Measurements from ENCODE around the gene GALNT5. TPM values are rescaled to one million over a fixed set of nuclear protein-coding genes. Genes with fewer than 3 reads are reported as not detected.
"Not testable (repeated sequence)": the region's sequence is repeated elsewhere in the genome, so short reads cannot be mapped to it uniquely, and the experiment has no call there.

The GALNT5 gene
- total RNA-seq, 1 donor from 2014 or later = 0.07 TPM

- DNase-seq = no peak
- intact Hi-C loops (cut with micrococcal nuclease) = no loop called here
Observed at GRCh38 chr2:157271590-157272203, 14.2 kb downstream of the GALNT5 start.

GRCh38 chr2:157279311-157279710, 21.8 kb downstream of the GALNT5 start:
- DNase-seq; ATAC-seq; intact Hi-C loops (cut with micrococcal nuclease): not testable (repeated sequence)

More at GRCh38 chr2:157271590-157272203, 14.2 kb downstream of the GALNT5 start:
- no peak for ATAC-seq

GRCh38 chr2:157281316-157281715, 23.8 kb downstream of the GALNT5 start:
- no peak for DNase-seq
- intact Hi-C loops (cut with micrococcal nuclease) = no loop called here
- ATAC-seq = no peak

- intact Hi-C loops (cut with micrococcal nuclease) = no loop called here
- ATAC-seq (no peak), DNase-seq (no peak)
Observed at GRCh38 chr2:157283468-157283867, 26.0 kb downstream of the GALNT5 start.

DNA sequence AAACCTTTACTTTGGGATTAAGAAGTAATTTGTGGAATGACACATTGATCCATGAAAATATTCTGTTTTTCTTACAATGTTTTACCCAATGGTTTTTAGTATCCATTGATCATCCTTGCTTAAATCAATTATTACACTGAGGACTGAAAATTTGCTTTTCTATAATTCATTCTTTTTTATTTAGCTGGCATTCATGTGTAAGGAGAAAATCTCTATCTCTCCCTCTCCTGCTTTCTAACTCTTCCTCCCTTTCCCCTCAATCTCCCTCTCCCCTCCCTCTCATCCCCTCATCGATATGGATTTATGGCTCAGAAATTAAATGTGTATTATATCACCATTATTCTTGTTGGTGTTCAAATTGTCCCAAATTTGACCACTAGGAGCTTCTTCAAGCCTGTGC, 29.7 kb downstream of the GALNT5 start:
- intact Hi-C loops (cut with micrococcal nuclease) = no loop called here
- ATAC-seq (no peak), DNase-seq (no peak)

DNA sequence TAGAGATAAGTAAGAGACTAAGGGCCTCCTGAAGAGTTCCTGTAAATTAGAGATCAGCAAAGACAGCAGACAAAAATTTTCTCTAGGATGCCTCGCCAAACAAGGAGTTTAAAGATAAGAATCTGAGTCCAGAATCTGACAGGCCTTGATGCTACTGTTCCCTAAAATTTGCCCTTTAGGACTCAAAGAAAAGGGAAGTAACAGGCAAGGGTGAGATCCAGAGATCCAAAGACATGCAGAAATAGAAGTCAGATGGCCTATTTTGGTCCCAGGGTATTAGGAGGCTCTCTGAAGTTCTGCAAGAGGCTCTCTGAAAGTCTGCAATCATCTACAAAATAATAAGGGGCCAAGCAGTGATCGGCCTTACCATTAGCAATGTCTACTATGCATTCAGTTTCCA, 33.0 kb downstream of the GALNT5 start:
- intact Hi-C loops (cut with micrococcal nuclease) = no loop called here
- ATAC-seq = no peak
- no peak for DNase-seq

- intact Hi-C loops (cut with micrococcal nuclease) = no loop called here
- ATAC-seq = no peak
- no peak for DNase-seq
Observed at GRCh38 chr2:157291018-157291417, 33.5 kb downstream of the GALNT5 start.

GRCh38 chr2:157292853-157293252, 35.3 kb downstream of the GALNT5 start:
- intact Hi-C loops (cut with micrococcal nuclease) = no loop called here
- DNase-seq (no peak), ATAC-seq (no peak)

DNA sequence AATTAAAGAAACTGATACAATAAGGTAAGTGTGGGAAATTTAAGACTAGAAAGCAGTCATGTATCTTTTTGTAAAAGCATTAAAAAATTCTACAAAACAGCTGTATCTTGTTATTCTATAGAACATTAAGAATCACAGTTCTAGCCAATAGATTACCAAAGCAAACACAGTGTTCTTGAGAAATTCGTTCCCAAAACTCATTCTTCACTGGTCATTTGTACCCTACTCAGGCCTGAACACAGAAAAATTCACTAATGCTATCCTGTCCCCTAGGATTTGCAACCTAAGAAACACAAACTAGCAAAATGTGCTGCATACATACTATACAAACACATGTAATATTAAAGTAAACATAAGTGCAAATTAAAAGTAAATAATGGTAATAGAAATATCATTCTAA, 39.0 kb downstream of the GALNT5 start:
- intact Hi-C loops (cut with micrococcal nuclease) = no loop called here
- DNase-seq (no peak), ATAC-seq (no peak)

DNA sequence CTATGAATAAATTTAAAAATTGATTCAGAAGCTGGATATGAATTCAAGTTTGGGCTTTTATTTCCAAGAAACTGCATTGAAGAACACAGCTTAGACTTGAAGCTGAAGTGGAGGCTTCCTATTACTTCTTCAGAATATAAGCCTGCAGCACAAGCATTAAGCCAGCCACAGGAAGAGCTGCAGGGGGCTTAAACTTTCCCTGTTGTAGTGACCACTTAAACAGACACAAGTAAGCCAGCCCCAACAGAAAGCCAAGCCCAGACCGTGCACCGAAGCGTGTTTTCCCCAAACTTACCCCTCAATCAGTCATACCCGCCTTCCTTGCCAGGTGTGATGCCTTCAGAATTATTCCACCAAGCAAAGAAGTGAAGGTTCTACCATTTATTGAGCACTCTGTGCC, 39.5 kb downstream of the GALNT5 start:
- DNase-seq = no peak
- intact Hi-C loops (cut with micrococcal nuclease) = no loop called here

GRCh38 chr2:157301307-157301706, 43.8 kb downstream of the GALNT5 start:
- intact Hi-C loops (cut with micrococcal nuclease) = loop anchor here (10.0 kb wide), 1 partner anchor 293 kb away; no protein-coding TSS in a partner anchor
- ATAC-seq (no peak), DNase-seq (no peak)

More for the DNA sequence above, 39.5 kb downstream of the GALNT5 start:
- ATAC-seq = no peak

GRCh38 chr2:157302492-157303099, 45.1 kb downstream of the GALNT5 start:
- intact Hi-C loops (cut with micrococcal nuclease) = loop anchor here (10.0 kb wide), 1 partner anchor 292 kb away; no protein-coding TSS in a partner anchor

GRCh38 chr2:157303612-157304011, 46.1 kb downstream of the GALNT5 start:
- intact Hi-C loops (cut with micrococcal nuclease) = loop anchor here (10.0 kb wide), 1 partner anchor 291 kb away; no protein-coding TSS in a partner anchor
- ATAC-seq (no peak), DNase-seq (no peak)

More at GRCh38 chr2:157302492-157303099, 45.1 kb downstream of the GALNT5 start:
- DNase-seq (no peak), ATAC-seq (peak; percentile 64)

- ATAC-seq (no peak), DNase-seq (no peak)
- intact Hi-C loops (cut with micrococcal nuclease) = loop anchor here (10.0 kb wide), 1 partner anchor 290 kb away; no protein-coding TSS in a partner anchor
Observed at GRCh38 chr2:157304811-157305722, 47.6 kb downstream of the GALNT5 start.

DNA sequence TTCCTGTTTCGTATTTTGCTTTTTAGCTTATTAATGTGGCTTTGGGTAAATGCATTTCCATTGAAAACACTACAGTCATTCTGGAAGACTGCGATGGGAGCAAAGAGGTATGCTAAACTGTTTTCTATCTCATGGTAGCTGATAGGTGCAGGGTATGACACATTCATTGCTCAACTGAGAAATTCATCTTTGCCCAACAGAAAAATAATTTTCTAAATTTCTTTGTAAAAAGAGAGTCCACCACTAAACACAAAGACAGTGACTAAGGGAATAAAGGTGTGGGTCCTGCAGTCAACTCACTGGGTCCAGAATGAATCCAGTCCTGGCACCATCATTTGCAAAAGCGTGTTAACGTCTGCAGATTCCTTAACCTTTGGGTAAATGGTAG, 48.2 kb downstream of the GALNT5 start:
- no peak for DNase-seq
- ATAC-seq = no peak
- intact Hi-C loops (cut with micrococcal nuclease) = loop anchor here (10.0 kb wide), 1 partner anchor 289 kb away; no protein-coding TSS in a partner anchor

GRCh38 chr2:157307021-157307420, 49.5 kb downstream of the GALNT5 start:
- intact Hi-C loops (cut with micrococcal nuclease) = loop anchor here (10.0 kb wide), 1 partner anchor 288 kb away; no protein-coding TSS in a partner anchor

DNA sequence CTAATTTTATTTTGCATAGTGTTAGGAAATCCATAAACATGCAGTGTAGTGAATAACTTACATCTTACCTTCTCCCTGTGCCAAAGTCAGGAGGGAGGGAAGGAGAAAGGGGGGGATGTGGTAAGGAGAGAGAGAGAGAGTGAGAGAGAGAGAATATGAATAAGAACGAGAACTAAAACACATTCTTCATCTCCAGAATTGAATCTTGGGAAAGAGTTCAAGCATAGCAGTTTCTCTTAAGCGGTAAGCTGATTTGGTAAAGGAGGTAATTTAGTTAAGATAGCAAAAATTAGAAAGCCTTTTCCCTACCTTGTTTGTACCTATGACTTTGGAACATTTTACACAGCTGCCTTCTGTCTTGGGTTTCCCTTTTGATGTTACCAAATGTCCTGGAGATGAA, 52.4 kb downstream of the GALNT5 start:
- intact Hi-C loops (cut with micrococcal nuclease) = loop anchor here (10.0 kb wide), 1 partner anchor 285 kb away; no protein-coding TSS in a partner anchor
- DNase-seq = no peak
- ATAC-seq = no peak

More at GRCh38 chr2:157307021-157307420, 49.5 kb downstream of the GALNT5 start:
- DNase-seq (no peak), ATAC-seq (no peak)

DNA sequence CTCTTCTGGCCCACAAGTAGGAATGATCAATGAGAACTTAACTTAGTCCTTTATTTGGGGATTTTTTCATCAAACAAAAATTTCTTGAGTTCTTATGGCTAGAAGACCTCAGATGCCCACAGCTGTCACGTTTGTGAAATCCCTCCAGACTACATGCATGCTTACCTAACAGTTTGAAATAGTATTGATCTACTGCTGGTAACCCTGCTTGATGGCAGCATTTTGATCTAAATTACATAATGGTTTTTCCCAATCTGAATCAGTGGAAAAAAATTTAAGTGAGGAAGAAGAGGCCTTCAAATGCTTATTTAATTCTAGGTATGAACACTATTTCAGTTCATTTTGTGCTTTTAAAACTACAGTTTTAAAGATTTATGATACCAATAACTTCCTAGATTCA, 54.2 kb downstream of the GALNT5 start:
- intact Hi-C loops (cut with micrococcal nuclease) = no loop called here
- ATAC-seq = no peak
- no peak for DNase-seq

- intact Hi-C loops (cut with micrococcal nuclease) = no loop called here
- DNase-seq (no peak), ATAC-seq (no peak)
Observed at GRCh38 chr2:157312866-157313486, 55.5 kb downstream of the GALNT5 start.
